Raji (cell line): Measurements from ENCODE around the gene NFIC.

Experiments used
- POLR2A ChIP-seq: IDR thresholded peaks from 2 replicates; pipeline ENCODE4 v1.6.1; 2011; ENCODE audit warnings: low read depth, low read length, control low read depth; ENCODE audit not compliant: insufficient read depth

The NFIC gene

GRCh38 chr19:3335431-3336350, 30.7 kb upstream of the NFIC start:
- no peak for TF ChIP-seq POLR2A

- TF ChIP-seq POLR2A, result no peak
These were observed 30.1 kb upstream of the NFIC start for GRCh38 chr19:3336351-3336679.

- TF ChIP-seq POLR2A, result no peak
These were observed 29.5 kb upstream of the NFIC start for GRCh38 chr19:3336680-3337523.

GRCh38 chr19:3338541-3339181, 27.7 kb upstream of the NFIC start:
- TF ChIP-seq POLR2A, result no peak

- TF ChIP-seq POLR2A, result no peak
These were observed 26.0 kb upstream of the NFIC start for GRCh38 chr19:3340340-3340739.

GRCh38 chr19:3342246-3342645, 24.1 kb upstream of the NFIC start:
- TF ChIP-seq POLR2A, result no peak

- TF ChIP-seq POLR2A, result no peak
These were observed 22.5 kb upstream of the NFIC start for GRCh38 chr19:3343619-3344502.

- TF ChIP-seq POLR2A, result no peak
These were observed 21.5 kb upstream of the NFIC start for GRCh38 chr19:3344608-3345598.

GRCh38 chr19:3345850-3346460, 20.4 kb upstream of the NFIC start:
- no peak for TF ChIP-seq POLR2A

GRCh38 chr19:3346677-3347353, 19.6 kb upstream of the NFIC start:
- no peak for TF ChIP-seq POLR2A

GRCh38 chr19:3348042-3348441, 18.3 kb upstream of the NFIC start:
- TF ChIP-seq POLR2A, result no peak

- no peak for TF ChIP-seq POLR2A
These were observed 16.2 kb upstream of the NFIC start for GRCh38 chr19:3350014-3350663.
